IMR-90 (cell line): ENCODE data around the gene MRPL19. TPM values are rescaled to one million over a fixed set of nuclear protein-coding genes. Genes with fewer than 3 reads are reported as not detected.
A peak's percentile ranks its signal among the peaks of the same experiment; 100 is the strongest.

Experiments
- ATAC-seq: fragments of 200-7000 bp; cut with Tn5 transposase; 2 replicates; pipeline ENCODE4 v1.9.1; 2020; ENCODE audit warnings: low read depth, mild to moderate bottlenecking, moderate library complexity
- BruUV-seq: library from RNA; stranded (reverse); fragments of 400-500 nt; replicated peaks from 2 replicates; lab custom pipeline; 2021; lab: Mats Ljungman, UMichigan
- CTCF ChIA-PET: fragments of 300-600 bp; formaldehyde crosslinking; extraction: SDS; loops from one replicate; lab custom pipeline; 2021; ENCODE audit warnings: antibody characterized with exemption; lab: Yijun Ruan, JAX
- POLR2A ChIA-PET: fragments of 300-600 bp; sonication (Branson Sonifier 250); formaldehyde crosslinking; loops from one replicate; lab custom pipeline; 2022; ENCODE audit warnings: antibody characterized with exemption; ENCODE audit not compliant: unreplicated experiment; lab: Charles Lee
- DNase-seq: peaks from one replicate; pipeline ENCODE4 v3.0.0; 2013
- H2AFZ ChIP-seq: replicated peaks from 2 replicates; pipeline ENCODE3; 2013; ENCODE audit warnings: low read length, mild to moderate bottlenecking; ENCODE audit not compliant: poor library complexity
- H2AK5ac ChIP-seq: 2 replicates; pipeline ENCODE4 v1.6.1; 2013; ENCODE audit warnings: low read depth, low read length, inconsistent platforms
- H2AK9ac ChIP-seq: replicated peaks from 2 replicates; pipeline ENCODE3; 2013; ENCODE audit warnings: mild to moderate bottlenecking, low read depth, low read length, moderate library complexity; ENCODE audit not compliant: poor library complexity
- H2BK120ac ChIP-seq: 2 replicates; pipeline ENCODE4 v1.6.1; 2013; ENCODE audit warnings: low read depth, low read length, inconsistent platforms
- H2BK15ac ChIP-seq: 3 replicates; pipeline ENCODE4 v1.6.1; 2013; ENCODE audit warnings: low read depth, low read length, inconsistent platforms
- H2BK20ac ChIP-seq: 2 replicates; pipeline ENCODE4 v1.6.1; 2013; ENCODE audit warnings: low read depth, mild to moderate bottlenecking, inconsistent platforms, low read length, moderate library complexity
- H2BK5ac ChIP-seq: 2 replicates; pipeline ENCODE4 v1.6.1; 2013; ENCODE audit warnings: mild to moderate bottlenecking, low read depth, low read length, inconsistent platforms; ENCODE audit not compliant: poor library complexity, severe bottlenecking
- H3K14ac ChIP-seq: replicated peaks from 2 replicates; pipeline ENCODE4 v1.6.1; 2013; ENCODE audit warnings: low read depth, low read length, inconsistent platforms
- H3K18ac ChIP-seq: 2 replicates; pipeline ENCODE4 v1.6.1; 2013; ENCODE audit warnings: low read depth, low read length, control low read depth
- H3K23ac ChIP-seq: 2 replicates; pipeline ENCODE4 v1.6.1; 2013; ENCODE audit warnings: low read depth, low read length, inconsistent platforms
- H3K27ac ChIP-seq: 2 replicates; pipeline ENCODE4 v1.5.1; 2013; ENCODE audit warnings: mild to moderate bottlenecking, control low read depth, low read length; ENCODE audit not compliant: insufficient read depth
- H3K27me3 ChIP-seq: 2 replicates; pipeline ENCODE4 v1.6.1; 2013; ENCODE audit warnings: low read length; ENCODE audit not compliant: control insufficient read depth, insufficient read depth
- H3K36me3 ChIP-seq: 2 replicates; pipeline ENCODE4 v1.6.1; 2013; ENCODE audit warnings: low read length, mixed read lengths; ENCODE audit not compliant: control insufficient read depth, insufficient read depth
- H3K4ac ChIP-seq: 2 replicates; pipeline ENCODE4 v1.6.1; 2013; ENCODE audit warnings: low read depth, low read length, inconsistent platforms
- H3K4me1 ChIP-seq: 2 replicates; pipeline ENCODE4 v1.6.1; 2013; ENCODE audit warnings: low read length, mixed read lengths; ENCODE audit not compliant: control insufficient read depth, insufficient read depth
- H3K4me2 ChIP-seq: 2 replicates; pipeline ENCODE4 v1.6.1; 2013; ENCODE audit warnings: low read depth, mild to moderate bottlenecking, control low read depth, low read length, moderate library complexity
- H3K4me3 ChIP-seq: 2 replicates; pipeline ENCODE4 v1.5.1; 2013; ENCODE audit warnings: low read depth, mild to moderate bottlenecking, control low read depth, low read length, moderate library complexity; ENCODE audit not compliant: insufficient read depth
- H3K56ac ChIP-seq: 2 replicates; pipeline ENCODE4 v1.6.1; 2013; ENCODE audit warnings: low read length, inconsistent platforms; ENCODE audit not compliant: insufficient read depth; ENCODE audit errors: extremely low read depth
- H3K79me1 ChIP-seq, 2 experiments: 2 replicates each; pipeline ENCODE4 v1.6.1; 2013; ENCODE audit warnings: low read length in 2 of 2, inconsistent platforms in 1 of 2, low read depth in 1 of 2
- H3K9ac ChIP-seq: 2 replicates; pipeline ENCODE4 v1.6.1; 2013; ENCODE audit warnings: low read depth, low read length, control low read depth
- H3K9me1 ChIP-seq: 2 replicates; pipeline ENCODE4 v1.6.1; 2013; ENCODE audit warnings: low read length, inconsistent platforms; ENCODE audit not compliant: insufficient read depth
- H3K9me3 ChIP-seq: 2 replicates; pipeline ENCODE4 v1.6.1; 2013; ENCODE audit warnings: low read length; ENCODE audit not compliant: control insufficient read depth, insufficient read depth
- H4K20me1 ChIP-seq: 2 replicates; pipeline ENCODE4 v1.6.1; 2013; ENCODE audit warnings: low read length, inconsistent platforms; ENCODE audit not compliant: insufficient read depth
- H4K5ac ChIP-seq: 2 replicates; pipeline ENCODE4 v1.6.1; 2013; ENCODE audit warnings: mild to moderate bottlenecking, low read depth, low read length, control low read depth
- H4K8ac ChIP-seq, 2 experiments: 2 replicates each; pipeline ENCODE4 v1.6.1; 2013; ENCODE audit warnings: low read depth in 2 of 2, low read length in 2 of 2, control low read depth in 1 of 2, inconsistent platforms in 1 of 2
- H4K91ac ChIP-seq: 2 replicates; pipeline ENCODE4 v1.6.1; 2013; ENCODE audit warnings: low read depth, low read length, inconsistent platforms; ENCODE audit not compliant: insufficient read depth
- BHLHE40 ChIP-seq: fragments of 150-350 bp; IDR thresholded peaks from 2 replicates; pipeline ENCODE4 v1.6.1; 2016; ENCODE audit warnings: mild to moderate bottlenecking, low read depth, low read length
- CEBPB ChIP-seq: IDR thresholded peaks from 2 replicates; pipeline ENCODE4 v1.6.1; 2012; ENCODE audit warnings: low read depth, low read length, improper control_type of control experiment
- FOS ChIP-seq: fragments of 150-350 bp; IDR thresholded peaks from 2 replicates; pipeline ENCODE4 v1.6.1; 2016; ENCODE audit warnings: low read depth, low read length
- MXI1 ChIP-seq: IDR thresholded peaks from 2 replicates; pipeline ENCODE4 v1.6.1; 2012; ENCODE audit warnings: low read depth, mild to moderate bottlenecking, low read length, moderate library complexity, borderline replicate concordance
- NFE2L2 ChIP-seq: fragments of 150-350 bp; IDR thresholded peaks from 2 replicates; pipeline ENCODE4 v1.6.1; 2016; ENCODE audit warnings: low read depth, mild to moderate bottlenecking, low read length
- POLR2A ChIP-seq: IDR thresholded peaks from 2 replicates; pipeline ENCODE4 v1.6.1; 2012; ENCODE audit warnings: mild to moderate bottlenecking, low read depth, low read length
- RAD21 ChIP-seq: IDR thresholded peaks from 2 replicates; pipeline ENCODE4 v1.6.1; 2012; ENCODE audit warnings: low read length, improper control_type of control experiment
- SMC3 ChIP-seq: fragments of 150-350 bp; IDR thresholded peaks from 2 replicates; pipeline ENCODE4 v1.6.1; 2016; ENCODE audit warnings: low read depth, mild to moderate bottlenecking, antibody characterized with exemption, low read length, moderate library complexity
- WGBS, 2 experiments: methylation state at CpG; one replicate each; pipeline versions ENCODE4 v1.1.5 to v1.1.7; 2013; ENCODE audit warnings: missing lambda C conversion rate in 2 of 2; ENCODE audit not compliant: insufficient read length in 1 of 2; ENCODE audit errors: extremely low coverage in 2 of 2; 5-methylcytosine and 5-hydroxymethylcytosine counted together
- dilution Hi-C: fragments of 300-500 bp; cut with HindIII; formaldehyde crosslinking; loops from one replicate; pipeline ENCODE4 v1.14.3; 2018; ENCODE audit warnings: low sequenced_read_pairs; ENCODE audit not compliant: unreplicated experiment
- in situ Hi-C: fragments of 300-500 bp; cut with MboI; formaldehyde crosslinking; loops from 3 replicates; pipeline ENCODE4 v1.14.3; 2019; ENCODE audit warnings: low sequenced_read_pairs, inconsistent platforms, mixed read lengths
- intact Hi-C: fragments of 100-400 bp; cut with micrococcal nuclease; formaldehyde crosslinking; loops from 2 replicates; pipeline ENCODE4 v1.10.0; 2022
- polyA plus RNA-seq, 3 experiments: library from polyadenylated mRNA; depleted of rRNA; stranded (reverse); fragments of >200 nt; gene quantifications; 2 replicates each; pipeline ENCODE4 v1.2.3, GENCODE V29; 2012; ENCODE audit warnings: low replicate concordance in 1 of 3
- total RNA-seq: library from RNA; depleted of rRNA; stranded (reverse); fragments of >200 nt; gene quantifications from 2 replicates; pipeline ENCODE4 v1.2.3, GENCODE V29; 2012
- TF ChIP-seq, protein P1 (sequence below): conservative IDR thresholded peaks from 2 replicates; pipeline ENCODE4 v1.5.1; 2012; ENCODE audit warnings: mild to moderate bottlenecking, low read depth, low read length, improper control_type of control experiment

MRPL19 gene
- total and polyA plus RNA-seq, 2 of the 4 experiments (the other 2 are of a cell fraction): 24.8 to 28.5 TPM

DNA sequence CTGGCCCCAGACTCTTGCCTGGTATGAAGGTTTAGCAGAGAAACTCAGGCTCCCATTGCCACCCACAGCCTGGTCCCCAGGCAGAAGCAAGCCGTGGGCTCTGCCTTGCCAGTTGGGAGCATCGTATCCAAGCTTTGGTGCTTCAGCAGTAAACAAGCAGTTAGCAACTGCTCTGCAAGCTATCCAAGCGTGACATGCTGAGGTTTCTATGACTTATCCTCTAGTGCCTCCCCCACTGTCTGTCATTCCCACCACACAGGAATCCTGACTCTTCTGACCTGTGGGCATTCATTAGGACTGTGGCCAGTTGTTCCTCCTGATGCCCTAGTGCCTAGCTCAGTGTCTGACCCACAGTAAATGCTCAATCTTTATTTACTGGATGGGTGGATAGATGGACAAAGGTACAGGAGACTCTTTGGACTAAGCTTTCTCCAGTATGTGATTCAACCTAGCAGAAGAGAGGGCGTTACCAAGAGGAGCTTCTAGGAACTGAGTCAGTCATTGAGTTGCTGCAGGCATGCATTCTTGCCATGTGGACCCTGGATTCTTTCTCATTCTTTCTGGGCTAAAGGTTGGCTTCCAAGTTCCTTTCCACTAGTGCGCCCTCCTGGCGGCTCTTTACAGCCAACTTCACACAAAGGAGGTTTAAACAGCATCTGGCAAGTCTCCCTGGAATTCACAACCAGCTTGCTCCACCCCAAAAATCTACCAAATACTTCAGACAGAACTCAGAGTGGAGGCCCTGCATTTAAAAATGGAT is 40.6 kb upstream of the MRPL19 start:
- no TSS peak for BruUV-seq
- Histone ChIP-seq H3K56ac (peak overlapping the region; percentile 77), H2BK15ac (peak overlapping the region; percentile 88; the same call in 2 of the 3 replicates), H2BK120ac (peak overlapping the region; percentile 95), H3K18ac (peak overlapping the region; percentile 74), H3K23ac (peak overlapping the region; percentile 81), H2BK5ac (peak overlapping the region; percentile 92), H3K27ac (peak overlapping the region; percentile 70), H3K36me3 (no peaks in the 10 kb centered on the region), H3K4me1 (peaks cover 15% of the 10 kb centered on the region), H2AK9ac (peak overlapping the region; percentile 82), H3K4ac (peak overlapping the region; percentile 92), H3K4me2 (peak overlapping the region; percentile 70), H3K9ac (peak overlapping the region; percentile 35; the same call in 1 of the 2 replicates), H3K9me3 (no peaks in the 10 kb centered on the region), H3K4me3 (no peak overlapping the region), H4K8ac (peak overlapping the region; percentile 37 to 89), H4K5ac (peak overlapping the region; percentile 55), H2AK5ac (peak overlapping the region; percentile 81), H2AFZ (peak overlapping the region; percentile 79), H3K79me1 (peaks cover 0 to 16% of the 10 kb centered on the region in 2 experiments; a peak in 2 of 4 replicates), H4K20me1 (no peaks in the 10 kb centered on the region), H3K9me1 (peaks cover 19% of the 10 kb centered on the region), H3K14ac (peak overlapping the region; percentile 84; the same call in 1 of the 2 replicates), H2BK20ac (peak overlapping the region; percentile 95), H3K27me3 (peaks cover 11% of the 10 kb centered on the region; the same call in 1 of the 2 replicates), H4K91ac (peak overlapping the region; percentile 96)
- peak; percentile 79 for ATAC-seq
- ChIA-PET POLR2A (interaction anchor here (0.7 to 1.6 kb wide), 4 partner anchors 10 to 383 kb away, joined by 3 to 4 read pairs (median 4); no protein-coding TSS in a partner anchor), CTCF (interaction anchor here (0.6 to 3.1 kb wide), 14 partner anchors 10 to 443 kb away, joined by 3 to 17 read pairs (median 4); partner anchors contain the start of gene EVA1A)
- DNase-seq: peak; percentile 97
- in situ Hi-C loops: loop anchor here (5.0 to 25.0 kb wide), 5 partner anchors 44 to 919 kb away; partner anchors contain the start of gene EVA1A
- intact Hi-C loops: loop anchor here (1.0 to 5.0 kb wide), 3 partner anchors 45 to 689 kb away; partner anchors contain the start of gene TACR1
- dilution Hi-C loops: no loop called here
- WGBS, 2 experiments: 0% methylated on average over 3 of the region's 6 CpGs; no CpG with 5 or more reads in 1 of the 2 experiments
- no peak for TF ChIP-seq NFE2L2
- TF ChIP-seq POLR2A: no peak; the same call in 1 of the 2 replicates
- TF ChIP-seq BHLHE40: peak; percentile 47
- TF ChIP-seq, protein P1, sequence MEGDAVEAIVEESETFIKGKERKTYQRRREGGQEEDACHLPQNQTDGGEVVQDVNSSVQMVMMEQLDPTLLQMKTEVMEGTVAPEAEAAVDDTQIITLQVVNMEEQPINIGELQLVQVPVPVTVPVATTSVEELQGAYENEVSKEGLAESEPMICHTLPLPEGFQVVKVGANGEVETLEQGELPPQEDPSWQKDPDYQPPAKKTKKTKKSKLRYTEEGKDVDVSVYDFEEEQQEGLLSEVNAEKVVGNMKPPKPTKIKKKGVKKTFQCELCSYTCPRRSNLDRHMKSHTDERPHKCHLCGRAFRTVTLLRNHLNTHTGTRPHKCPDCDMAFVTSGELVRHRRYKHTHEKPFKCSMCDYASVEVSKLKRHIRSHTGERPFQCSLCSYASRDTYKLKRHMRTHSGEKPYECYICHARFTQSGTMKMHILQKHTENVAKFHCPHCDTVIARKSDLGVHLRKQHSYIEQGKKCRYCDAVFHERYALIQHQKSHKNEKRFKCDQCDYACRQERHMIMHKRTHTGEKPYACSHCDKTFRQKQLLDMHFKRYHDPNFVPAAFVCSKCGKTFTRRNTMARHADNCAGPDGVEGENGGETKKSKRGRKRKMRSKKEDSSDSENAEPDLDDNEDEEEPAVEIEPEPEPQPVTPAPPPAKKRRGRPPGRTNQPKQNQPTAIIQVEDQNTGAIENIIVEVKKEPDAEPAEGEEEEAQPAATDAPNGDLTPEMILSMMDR: peak; percentile 60
- peak; percentile 54 for TF ChIP-seq SMC3
- TF ChIP-seq FOS: 0 out of 2 replicates have a peak, but pooled peaks have one; percentile 10
- peak; percentile 70 for TF ChIP-seq RAD21
- peak; percentile 38; the same call in 1 of the 2 replicates for TF ChIP-seq CEBPB
- TF ChIP-seq MXI1: peak; percentile 97
